ENCODE data around the gene TRIAP1.

- TF ChIP-seq CTCF (IDR thresholded peaks at IDR 0.05): no peak
- no peak for TF ChIP-seq POLR2A (IDR thresholded peaks at IDR 0.05)
These were observed 19.6 kb upstream of the TRIAP1 start for GRCh38 chr12:120465756-120466155.
